Epithelial cell of umbilical artery (primary cell): Measurements from ENCODE around the gene SPOPL. TPM values are rescaled to one million over a fixed set of nuclear protein-coding genes. Genes with fewer than 3 reads are reported as not detected.

Experiments used
- total RNA-seq: library from RNA; depleted of rRNA; stranded (reverse); fragments of >200 nt; gene quantifications from 2 replicates; pipeline ENCODE4 v1.2.3, GENCODE V29; 2014

The SPOPL gene
- total RNA-seq = 14.6 and 15.9 TPM in 2 replicates

DNA sequence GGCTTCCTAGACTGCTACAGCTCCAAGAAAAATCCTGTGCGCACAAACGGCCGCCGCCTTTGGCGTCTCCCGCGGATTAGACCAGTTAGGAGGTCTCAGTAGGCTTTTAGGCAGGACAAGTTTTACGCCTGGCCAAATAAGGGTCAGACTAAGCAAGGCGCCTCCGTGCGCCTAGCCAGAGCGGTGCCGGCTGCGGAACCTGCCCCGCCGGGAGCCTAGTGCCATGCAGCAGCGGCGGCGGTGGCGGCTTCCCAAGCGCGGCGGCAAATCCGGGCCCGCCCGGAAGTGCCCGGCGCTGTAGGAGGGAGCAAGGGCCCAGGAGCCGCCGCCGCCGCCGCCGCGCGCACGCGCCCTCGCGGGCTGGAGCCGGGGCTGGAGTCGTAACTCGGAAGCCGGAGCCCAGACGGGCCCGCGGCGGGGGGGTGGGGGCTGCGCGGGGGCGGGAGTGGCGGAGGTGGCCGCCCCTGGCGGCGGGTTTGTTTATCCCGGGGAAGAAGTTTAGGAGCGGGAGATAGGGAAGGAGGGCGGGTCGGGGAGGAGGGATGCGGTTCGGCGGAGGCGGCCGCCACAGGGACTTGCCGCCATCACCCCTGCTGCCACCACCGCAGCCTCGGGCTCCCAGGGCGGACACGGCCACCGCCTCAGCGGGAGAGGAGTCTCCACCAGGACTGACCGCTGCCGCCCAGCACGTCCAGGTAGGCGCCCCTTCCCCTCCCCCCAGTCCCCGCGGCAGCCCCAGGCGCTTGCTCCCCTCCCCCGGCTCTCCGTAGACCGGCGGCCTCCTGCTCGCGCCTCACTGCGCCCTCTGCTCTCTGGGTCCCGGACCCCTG, at the start of gene SPOPL:
SPOPL (plus strand) TSS at position 346 of the 830 bp plus-strand sequence. CDS start 48,447 bp downstream, outside the sequence.

